GM18526 (cell line): ENCODE results near the gene MRPL58.

Experiments used
- POLR2A ChIP-seq: IDR thresholded peaks from 3 replicates; pipeline ENCODE4 v1.6.1; 2011; ENCODE audit not compliant: insufficient read length; ENCODE audit errors: extremely low read depth

The MRPL58 gene

DNA sequence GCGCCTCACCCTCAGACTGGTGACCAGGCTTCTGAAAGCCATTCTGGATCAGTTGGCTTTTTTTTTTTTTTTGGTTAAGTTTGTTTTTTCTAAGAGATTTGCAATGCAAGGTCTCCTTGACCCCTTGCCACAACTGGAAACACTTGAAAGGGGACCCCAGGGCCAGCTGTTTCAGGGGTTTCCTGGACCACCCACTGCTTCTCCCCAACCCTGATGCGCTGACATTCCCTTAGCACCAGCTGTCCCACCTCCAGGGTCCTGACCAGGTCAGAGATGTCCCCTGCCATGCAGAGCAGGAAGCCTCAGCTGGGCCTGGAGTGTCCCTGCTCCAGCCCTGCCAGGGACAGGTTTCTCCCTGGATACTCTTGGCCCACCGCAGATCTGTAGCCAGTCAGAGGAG lies 8.1 kb upstream of the MRPL58 start:
- no peak for TF ChIP-seq POLR2A

DNA sequence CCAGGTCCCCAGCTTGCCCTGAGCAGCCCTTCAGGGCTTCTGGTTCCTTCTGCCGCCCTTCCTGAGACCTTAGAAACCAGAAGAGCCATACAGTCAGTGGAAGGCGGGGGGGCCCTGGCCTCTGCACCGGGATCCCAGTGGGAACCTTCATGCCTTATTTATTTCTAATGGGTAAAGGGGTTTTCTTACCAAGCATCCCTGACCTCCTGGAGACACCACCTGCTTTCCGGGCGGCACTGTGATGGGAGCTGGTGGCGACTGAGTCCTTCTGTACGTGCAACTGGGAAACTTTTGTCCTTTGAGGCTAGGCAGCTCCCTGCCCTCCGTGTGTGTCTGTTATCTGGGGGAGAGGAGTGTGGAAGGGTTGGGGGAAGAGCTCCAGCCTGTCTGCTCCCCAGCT lies 7.2 kb upstream of the MRPL58 start:
- no peak for TF ChIP-seq POLR2A

DNA sequence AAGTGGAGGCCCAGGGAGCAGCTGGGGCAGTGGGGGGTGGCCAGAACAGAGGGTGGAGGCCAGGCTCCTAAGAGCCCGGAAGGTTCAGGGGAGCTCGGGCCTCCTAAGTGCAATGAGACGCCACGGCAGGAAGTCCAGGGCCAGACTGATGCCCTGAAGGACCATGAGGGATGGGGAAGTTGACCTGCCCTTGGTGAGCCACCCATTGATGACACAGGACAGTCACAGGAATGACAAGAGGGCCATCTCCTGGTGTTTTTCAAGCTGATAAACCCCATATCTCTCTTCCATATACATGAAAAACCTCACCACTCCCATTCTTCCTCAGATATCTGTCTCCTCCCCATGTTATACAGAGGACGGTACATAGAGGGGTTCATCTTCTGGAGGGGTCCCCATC lies 5.8 kb upstream of the MRPL58 start:
- TF ChIP-seq POLR2A = no peak

DNA sequence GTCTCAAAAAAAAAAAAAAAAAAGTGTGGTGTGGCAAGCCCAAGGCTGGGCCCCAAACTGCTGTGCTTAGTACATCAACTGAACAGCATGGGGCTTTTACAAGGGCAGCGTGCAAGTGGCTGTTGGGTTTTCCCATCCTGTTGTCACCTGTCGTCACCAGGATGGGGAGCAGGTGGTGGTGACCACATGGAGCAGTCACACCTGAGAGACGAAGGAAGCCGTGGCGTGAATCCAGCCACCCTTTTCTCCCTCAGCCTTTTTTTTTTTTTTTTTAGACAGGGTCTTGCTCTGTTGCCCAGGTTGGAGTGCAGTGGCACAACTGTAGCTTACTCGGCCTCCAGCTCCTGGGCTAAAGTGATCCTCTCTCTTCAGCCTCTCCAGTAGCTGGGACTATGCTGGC lies 4.1 kb upstream of the MRPL58 start:
- no peak for TF ChIP-seq POLR2A

DNA sequence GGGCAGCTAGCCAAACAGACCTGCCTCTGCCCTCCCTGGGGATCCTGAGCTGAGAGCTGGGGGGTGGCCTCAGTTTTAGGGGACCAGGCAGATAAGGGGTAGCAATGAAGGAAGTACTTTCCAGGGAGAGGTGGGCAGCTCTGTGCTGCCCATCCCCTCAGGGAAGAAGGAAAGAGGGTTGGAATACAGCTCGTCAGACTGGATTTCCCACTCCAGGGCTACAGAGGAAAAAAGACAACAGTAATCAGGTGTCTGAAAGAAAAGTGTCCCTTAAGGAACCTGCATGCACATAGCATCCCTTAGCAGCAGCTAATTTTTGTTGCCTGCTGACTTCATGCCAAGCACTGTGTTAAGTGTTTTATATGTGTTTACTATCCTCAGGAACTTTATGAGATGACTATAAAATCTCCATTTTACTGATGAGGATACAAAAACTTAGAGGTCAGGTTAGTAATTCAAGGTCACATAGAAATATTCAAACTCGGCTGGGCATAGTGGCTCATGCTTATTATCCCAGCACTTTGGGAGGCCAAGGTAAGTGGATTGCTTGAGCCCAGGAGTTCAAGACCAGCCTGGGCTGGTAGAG lies 3.2 kb upstream of the MRPL58 start:
- TF ChIP-seq POLR2A = no peak

DNA sequence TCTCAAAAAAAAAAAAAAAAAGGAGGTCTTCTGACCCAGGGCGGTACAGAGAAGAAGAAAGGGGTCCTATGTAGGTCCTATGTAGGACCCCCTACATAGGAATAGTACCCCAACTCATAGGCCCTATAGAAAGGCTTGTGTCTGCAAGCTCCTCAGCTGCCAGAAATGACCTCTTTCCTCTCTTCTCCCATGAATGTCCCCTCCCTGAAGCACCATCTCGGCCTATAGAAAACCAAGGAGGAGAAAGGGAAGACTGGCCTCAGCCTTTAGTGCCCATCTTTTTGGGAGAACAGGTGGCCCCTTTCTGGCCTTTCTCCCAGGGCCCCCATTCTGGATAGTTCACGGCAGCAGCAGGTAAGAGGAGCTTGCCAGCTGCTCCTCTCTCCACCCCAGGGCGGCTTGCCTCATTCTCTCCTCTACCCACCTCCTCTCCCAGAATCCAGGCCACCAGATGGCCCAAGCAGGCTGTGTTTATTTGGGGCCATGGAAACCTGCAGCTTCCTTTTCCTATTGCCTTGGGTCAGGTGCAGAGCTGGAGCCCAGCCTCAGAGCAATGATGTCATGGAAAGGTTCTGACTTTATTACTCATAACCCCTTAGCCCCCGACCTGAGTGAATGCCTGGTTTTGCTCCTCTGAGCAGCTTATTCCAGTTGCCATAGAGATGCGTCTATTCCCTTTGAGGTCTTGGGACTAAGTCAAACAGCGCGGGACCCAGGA lies 1.6 kb upstream of the MRPL58 start:
- no peak for TF ChIP-seq POLR2A

DNA sequence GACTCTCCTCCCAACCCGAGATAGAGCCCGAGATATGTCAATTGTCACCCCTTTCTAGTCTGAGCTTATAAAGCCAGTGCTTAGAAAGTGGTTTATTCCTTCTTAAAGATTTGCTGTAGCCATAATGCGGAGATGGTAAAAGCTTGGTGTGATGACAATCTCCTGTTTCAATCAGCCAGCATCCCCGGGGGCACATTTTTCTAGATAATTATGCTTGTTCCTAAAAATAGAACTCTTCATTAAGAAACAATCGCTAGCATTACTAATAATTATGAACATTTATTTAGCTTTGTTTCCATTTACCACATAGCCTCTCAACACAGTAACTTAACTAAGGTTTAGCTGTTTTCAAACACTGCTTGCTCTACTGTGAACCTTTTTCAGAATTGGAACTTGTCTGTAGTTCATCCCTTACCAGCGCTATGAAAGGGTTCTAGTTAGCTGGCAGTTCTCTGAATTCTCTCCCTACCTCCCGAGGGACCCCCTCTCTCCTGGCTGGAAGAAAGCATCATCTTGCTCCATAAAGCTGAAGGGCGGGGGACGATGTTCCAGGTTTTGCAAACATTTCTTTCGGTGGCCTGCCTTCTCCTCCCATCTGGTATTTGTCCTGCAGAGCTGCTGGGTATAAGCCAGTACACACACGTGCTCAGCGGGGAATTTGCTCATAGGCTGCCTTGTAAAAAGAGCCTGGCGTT lies 922 bp upstream of the MRPL58 start:
- TF ChIP-seq POLR2A = no peak

DNA sequence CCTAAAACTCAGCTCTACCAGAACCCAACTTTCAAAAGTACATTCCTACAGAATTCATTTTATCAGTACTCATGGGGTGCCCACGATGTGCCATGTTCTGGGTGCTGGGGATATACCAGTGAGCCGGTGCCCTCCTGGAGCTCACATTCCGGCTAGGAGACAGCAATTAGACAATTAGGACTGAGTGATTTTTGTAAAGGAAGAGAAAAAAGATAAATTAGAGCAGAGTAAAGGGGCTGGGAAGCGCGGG lies 449 bp upstream of the MRPL58 start:
- TF ChIP-seq POLR2A = no peak

DNA sequence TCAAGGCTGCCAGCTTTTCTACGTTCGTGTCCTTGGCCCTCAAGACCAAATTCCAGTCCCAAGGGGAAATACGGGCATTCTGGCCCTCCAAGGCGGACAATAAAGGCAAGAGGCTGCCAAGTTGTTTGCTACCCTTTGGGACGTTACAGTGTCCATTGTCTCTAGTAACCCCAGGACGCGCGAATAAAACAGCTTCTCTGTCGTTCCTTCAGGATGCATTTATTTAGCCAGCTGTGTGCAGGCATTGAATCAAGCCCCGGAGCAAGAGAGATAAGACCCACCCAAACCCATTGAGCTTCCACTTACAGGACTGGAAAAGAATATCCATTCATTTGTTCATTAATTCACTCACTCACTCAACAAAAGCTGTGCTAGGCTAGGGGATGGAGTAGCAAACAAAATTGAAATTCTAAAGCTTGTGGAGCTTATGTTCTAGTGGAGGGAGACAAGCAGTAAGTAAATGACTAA lies 656 bp downstream of the MRPL58 start:
- no peak for TF ChIP-seq POLR2A

DNA sequence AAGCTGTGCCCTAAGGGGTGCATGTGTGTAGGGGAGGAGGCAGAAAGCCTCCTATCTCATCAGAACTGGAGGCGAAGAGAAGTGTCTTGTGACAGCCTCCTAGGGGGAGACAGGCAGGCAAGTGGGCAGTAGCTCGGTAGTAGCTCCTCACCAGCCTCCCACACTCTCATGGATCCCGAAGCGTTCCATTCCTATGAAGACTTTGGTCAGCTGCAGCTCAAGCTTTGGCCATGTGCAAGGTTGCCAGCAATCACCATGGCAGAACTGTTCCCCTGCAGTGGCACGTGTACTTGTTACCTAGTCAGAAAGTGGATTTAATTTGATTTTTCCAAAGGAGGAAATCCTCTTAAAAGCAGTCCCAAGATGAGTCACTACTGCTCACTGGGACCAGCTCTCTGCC lies 6.7 kb downstream of the MRPL58 start:
- TF ChIP-seq POLR2A = no peak

DNA sequence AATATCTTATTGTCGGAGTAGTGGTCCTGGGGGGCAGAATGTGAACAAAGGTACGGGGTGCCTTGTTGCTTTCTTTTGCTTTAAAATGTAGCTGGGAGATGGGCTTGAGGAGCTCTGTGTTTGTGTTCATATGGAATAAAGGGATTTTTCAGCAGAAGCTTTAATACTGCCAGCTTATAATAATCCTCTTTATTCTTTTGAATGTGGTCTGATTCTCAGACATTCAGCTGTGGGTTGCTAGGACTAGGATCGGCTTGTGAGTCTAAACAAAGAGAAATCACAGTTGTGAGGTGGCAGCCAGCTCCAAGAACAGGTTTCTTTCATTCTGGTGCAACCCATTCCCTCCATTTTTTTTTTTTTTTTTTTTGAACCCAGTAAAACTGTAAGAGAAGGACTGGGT lies 7.2 kb downstream of the MRPL58 start:
- TF ChIP-seq POLR2A = no peak

DNA sequence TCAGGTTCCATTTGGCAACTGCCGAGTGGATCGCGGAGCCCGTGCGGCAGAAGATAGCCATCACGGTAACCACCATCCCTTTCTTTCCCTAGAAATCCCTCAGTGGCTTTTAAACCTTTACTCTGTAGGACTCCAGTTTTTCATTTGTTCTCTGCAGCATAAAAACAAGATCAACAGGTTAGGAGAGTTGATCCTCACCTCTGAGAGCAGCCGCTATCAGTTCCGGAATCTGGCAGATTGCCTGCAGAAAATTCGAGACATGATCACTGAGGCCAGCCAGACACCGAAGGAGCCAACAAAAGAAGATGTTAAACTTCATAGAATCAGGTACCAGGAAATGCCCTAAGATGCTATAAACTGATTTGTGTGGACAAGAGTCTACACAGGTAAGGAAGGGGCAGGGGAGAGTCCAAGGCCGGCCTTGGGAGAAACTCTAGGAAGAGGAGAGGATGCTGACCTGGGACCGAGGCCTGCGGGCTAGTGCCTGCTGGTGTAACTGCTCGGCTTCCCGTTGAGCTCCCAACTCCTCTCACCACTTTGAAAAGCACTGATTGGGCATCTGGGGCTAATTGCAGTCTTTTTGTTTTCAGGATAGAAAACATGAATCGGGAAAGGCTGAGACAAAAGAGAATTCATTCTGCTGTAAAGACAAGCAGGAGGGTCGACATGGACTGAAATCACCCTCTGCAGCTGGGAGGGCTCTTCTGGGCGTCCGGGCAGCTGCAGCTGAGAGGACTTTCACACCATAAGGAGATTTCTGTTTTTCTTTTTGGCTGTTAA lies 8.1 kb downstream of the MRPL58 start:
- no peak for TF ChIP-seq POLR2A

DNA sequence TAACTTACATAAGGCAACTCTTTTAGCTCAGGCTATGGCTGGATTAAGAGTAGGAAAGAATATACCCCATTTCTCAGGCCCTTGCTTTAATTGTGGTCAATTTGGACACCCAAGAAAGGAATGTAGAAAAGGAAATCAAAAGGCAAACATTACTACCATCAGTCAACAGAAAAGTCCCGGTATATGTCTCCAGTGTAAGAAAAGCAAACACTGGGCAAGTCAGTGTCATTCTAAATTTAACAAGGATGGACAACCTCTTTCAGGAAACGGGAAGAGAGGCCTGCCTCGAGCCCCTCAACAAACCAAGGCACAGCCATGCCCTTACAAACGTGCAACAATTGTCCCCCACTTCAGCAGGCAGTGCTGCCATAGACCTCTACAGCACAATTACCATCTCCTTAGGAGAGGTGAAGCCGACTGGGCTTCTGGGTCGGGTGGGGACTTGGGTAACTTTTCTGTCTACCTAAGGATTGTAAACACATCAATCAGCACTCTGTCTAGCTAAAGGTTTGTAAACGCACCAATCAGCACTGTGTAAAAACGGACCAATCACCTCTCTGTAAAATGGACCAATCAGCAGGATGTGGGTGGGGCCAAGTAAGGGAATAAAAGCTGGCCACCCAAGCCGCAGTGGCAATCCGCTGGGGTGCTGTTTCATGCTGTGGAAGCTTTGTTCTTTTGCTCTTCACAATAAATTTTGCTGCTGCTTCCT lies 12.4 kb downstream of the MRPL58 start:
- no peak for TF ChIP-seq POLR2A

DNA sequence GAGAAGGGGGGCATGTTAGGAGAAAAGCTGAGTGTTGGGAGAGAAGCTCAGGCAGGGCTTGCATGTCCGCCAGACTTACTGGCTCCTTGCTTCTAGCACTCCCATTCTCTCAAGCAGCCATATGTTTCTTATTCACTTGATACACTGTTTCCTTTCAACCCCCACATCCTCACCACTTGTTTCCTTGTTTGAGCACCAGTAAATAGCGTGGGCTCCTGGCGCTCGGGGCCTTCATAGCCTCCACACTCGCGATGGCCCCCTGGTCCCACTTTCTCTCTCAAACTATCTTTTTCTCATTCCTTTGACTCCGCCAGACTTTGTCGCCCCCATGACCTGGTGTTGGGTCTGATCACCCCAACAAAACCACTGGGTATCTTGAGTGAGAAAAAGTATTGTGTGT lies 17.7 kb downstream of the MRPL58 start:
- no peak for TF ChIP-seq POLR2A

DNA sequence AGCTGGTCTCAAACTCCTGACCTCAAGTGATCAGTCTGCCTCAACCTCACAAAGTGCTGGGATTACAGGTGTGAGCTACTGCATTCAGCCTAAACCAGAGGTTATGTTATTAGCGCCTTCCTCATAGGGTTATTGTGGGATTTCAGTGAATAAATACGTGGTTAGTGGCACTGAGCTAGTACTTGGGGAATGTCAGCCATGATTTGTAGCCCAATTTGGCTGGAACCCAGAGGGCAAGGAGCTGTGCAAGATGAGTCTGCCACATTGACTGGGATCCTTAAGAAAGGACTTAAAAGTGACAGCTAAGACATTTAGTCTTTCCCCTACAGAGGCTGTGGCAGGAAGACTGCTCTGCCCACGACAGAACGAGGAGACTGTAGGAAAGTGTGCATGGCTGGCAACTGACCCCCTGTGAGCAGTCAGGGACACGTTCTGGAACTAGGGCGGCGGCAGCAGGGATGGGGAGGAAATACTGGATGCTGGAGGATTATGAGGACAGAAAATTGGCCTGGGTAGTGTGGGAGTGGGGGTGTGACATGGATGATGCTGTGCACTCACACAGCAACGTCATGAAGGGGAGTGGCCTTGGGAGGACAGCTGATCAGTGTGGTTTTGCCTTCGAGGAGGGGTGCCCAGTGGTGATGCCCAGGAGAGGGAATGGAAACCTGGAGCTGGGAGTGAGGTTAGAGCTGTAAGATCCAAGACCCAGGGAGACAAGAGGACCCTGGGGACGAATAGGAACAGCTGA lies 19.7 kb downstream of the MRPL58 start:
- no peak for TF ChIP-seq POLR2A

DNA sequence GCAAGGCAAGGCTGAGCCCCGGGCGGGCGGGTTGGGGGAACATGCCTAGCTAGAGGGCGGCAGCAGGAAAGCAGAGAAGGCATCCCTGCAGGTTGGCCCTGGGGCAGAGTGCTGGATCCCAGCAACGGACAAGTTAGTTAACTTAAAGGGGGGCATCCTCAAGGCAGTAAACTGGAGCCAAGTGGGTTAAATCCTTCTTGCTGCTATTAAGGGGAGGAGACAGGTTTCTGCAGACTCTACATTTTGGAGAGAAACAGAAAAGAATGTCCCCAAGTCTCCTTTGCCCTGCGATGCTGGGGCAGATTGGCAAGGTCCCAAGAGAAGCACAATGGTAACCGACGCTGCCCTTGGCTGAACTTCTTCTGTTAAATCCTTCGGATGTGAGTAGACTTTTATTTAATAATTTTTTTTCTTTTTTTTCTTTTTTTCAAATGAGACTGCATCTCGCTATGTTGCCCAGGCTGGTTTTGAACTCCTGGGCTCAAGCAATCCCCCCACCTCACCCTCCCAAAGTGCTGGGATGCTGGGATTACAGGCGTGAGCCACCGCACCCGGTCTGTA lies 20.3 kb downstream of the MRPL58 start:
- no peak for TF ChIP-seq POLR2A
